HG02678 (cell line): ENCODE results near the gene SLC17A9.

Experiments used
- ATAC-seq: cut with Tn5 transposase; IDR thresholded peaks from one replicate; pipeline ENCODE4 v1.9.1; 2021; ENCODE audit warnings: mild to moderate bottlenecking, moderate library complexity; ENCODE audit not compliant: unreplicated experiment

Gene SLC17A9

DNA sequence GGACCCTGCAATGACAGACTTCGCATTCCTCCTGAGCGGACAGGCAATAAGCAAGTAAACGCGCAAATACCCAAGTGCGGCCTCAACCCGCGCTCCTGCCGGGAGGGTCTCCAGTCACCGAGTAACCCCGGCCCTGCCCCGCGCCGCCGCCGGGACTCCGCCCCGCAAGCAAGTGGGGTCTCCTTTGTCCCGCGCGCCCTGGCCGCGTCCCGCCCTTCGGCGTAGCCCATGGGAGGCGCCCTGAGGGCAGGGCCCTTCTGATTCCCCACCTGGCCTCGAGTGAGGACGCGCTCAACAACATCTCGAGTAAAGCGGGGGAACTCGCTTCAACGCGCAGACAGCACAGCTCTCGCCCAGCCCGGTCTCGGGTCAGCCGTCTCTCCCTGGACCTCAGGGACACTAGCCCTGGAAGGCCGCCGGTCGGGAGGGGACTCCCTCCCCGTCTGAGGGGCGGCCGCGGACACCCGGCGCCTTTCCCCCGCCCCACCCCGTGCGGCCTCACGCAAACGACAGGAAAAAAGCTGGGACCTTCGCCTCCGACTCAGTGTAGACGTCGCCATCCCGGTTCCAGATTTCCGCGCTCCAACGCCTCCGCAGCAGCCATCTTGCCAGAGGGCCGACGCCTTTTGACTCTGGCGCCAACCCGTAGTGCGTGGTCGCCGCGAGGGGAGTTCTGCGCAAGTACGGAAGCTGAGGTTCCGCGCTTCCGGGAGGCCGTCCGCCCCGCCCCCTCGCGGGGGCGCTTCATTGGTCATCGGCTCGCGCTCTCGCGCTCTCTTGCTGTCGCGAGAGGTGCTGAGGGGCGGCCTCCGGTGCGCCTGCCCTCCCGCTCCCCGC, 15.0 kb upstream of the SLC17A9 start:
- ATAC-seq: peak; percentile 86

DNA sequence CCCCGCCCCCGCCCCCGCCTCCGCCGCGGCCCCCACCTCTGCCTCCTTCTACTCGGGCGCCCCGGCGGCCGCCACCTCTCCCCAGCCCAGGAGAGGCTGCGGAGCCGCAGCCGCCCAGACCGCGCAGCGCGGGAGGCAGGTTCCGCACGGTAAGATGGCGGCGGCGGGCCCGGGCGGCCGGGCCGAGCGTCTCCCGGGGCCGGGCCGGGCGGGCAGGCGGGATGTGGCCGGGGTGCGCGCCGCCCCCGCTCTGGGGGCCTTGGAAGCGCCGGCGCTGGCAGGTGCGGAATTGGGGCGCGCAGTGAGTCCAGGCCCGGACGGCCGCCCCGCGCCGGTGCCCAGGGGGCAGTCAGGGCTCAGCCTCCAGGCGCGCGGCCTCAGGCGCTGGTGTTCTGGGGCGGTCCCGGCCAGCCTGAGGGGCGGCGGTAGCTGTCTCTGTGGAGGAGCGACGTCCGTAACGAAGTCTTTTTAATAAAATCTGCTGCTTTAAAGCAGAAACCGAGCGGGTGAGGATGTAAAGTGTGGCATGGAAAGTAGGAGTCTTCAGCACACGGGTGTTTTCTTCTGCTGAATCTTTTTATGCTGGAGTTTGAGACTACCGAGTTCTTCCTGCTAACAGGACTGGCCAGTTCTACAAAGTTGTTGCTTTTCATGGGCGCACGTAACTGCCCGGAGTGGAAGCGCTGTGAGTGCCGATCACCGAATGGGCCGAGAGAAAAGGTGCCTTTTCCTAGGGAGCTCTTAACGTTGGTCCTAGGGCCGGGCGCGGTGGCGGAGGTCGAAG, 14.2 kb upstream of the SLC17A9 start, which contains the start of gene GID8:
GID8 (plus strand) TSS at position 43 of the 784 bp plus-strand sequence. CDS start 3,356 bp downstream, outside the sequence.
- peak; percentile 49 for ATAC-seq

GRCh38 chr20:62940875-62941274, 11.6 kb upstream of the SLC17A9 start:
- ATAC-seq: no peak

GRCh38 chr20:62941792-62942191, 10.7 kb upstream of the SLC17A9 start:
- ATAC-seq: no peak

DNA sequence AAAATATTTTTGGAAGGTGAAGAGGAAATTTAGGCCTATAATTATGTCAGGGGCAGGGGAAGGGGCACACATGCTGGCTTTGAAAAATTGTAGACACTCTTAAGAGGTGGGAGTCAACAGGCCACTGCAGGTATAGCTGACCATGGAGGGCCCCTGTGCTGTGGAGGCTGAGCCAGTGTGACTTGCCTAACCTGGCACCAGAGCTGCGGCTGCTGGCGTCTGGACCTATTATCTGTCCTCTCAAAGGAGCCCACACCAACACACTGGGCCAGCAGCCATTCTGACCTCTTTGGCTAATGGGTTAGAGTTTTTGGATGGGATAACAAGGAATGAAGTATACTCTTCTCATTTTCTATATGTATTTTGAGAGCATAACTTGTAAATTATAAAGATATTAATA, 10.1 kb upstream of the SLC17A9 start:
- ATAC-seq: no peak

GRCh38 chr20:62943396-62943795, 9.1 kb upstream of the SLC17A9 start:
- ATAC-seq: no peak

- ATAC-seq: no peak
Measured at GRCh38 chr20:62944184-62944583, 8.3 kb upstream of the SLC17A9 start.

DNA sequence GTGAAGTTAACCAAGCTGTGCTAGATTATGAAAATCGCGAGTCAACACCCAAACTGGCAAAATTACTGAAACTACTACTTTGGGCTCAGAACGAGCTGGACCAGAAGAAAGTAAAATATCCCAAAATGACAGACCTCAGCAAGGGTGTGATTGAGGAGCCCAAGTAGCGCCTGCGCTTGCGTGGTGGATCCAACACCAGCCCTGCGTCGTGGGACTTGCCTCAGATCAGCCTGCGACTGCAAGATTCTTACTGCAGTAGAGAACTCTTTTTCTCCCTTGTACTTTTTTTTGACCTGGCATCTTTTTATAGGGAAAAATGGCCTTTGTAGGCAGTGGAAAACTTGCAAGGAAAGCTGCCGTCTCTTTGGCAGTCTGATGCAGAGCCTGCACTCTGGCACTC, 7.8 kb upstream of the SLC17A9 start:
- no peak for ATAC-seq

DNA sequence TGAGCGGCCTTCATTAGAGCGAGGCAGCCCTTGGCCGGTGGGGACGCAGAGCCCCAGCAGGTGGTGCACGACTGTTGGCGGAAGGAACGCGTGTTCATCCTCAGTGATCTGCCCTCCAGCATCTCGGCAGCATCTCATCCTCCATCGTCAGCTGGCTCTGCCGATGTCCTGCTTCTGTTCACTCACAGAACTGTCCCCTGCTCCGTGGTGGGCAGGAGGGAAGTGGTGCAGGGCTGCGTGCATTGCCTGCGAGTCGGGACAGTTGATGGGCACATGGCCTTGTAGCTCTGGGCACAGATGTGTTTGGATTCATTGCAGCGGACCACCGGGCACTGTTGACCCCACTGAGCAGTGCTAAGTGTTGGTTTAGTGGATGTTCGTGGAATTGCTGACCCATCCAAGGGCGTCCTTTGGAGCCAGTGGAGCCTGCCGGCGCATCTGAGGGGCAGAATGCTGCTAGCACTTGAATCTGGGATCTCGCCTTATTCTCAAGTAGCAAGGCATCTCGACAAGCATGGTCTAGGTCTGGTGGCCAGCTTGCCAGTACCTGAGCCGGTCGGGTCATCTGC, 6.7 kb upstream of the SLC17A9 start:
- no peak for ATAC-seq

DNA sequence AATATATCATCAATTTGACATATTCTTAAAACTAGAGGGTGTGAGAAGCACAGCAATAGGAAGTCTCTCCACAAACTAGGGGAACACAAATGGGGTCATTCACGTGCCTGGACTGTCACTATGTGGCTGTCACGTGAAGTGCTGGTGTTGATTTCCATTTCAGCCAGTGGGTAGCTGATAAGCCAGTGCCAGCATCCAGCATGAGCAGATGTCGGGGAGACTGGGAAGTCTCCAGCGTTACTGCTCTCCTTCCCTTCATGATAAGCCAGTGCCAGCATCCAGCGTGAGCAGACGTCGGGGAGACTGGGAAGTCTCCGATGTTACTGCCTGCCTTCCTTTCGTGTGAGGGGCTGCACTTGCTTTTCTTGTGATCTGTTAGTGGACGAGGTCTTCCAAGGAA, 5.6 kb upstream of the SLC17A9 start:
- ATAC-seq: no peak

DNA sequence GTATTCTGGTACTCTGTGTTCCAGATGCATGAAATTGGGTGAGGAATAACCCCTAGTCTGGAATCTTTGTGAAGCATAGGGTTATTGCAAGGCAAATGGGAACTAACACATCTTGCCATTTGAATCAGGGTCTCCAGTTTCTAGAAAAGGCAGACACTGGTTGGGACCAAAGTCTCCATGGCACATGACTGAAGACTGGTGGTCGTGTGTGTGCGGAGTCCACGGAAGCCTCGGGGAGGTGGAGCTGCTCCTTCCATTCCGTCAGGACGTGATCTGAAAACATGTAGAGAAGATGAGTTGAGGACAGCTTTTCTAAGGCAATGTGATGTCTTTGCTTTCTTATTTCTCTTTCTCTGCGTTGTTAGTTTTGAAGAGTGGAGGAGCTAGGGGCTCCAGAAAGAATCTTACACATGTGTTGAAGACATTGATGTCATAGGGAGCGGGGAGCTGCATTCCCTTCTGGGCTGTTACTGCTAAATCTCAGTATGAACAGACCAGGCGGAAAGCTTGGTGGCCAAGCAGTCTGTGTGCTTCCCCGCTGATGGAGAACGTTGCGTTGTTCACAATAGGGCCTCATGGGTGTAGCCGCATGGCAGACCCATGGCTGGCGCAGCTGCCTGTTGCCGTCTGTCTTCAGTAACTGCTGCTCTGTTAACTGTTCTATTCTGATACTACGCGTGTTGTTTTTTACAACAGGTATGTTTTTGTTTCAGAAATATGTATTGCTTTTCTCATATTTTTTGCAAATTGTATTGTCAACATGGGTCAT, 4.8 kb upstream of the SLC17A9 start:
- ATAC-seq: no peak

DNA sequence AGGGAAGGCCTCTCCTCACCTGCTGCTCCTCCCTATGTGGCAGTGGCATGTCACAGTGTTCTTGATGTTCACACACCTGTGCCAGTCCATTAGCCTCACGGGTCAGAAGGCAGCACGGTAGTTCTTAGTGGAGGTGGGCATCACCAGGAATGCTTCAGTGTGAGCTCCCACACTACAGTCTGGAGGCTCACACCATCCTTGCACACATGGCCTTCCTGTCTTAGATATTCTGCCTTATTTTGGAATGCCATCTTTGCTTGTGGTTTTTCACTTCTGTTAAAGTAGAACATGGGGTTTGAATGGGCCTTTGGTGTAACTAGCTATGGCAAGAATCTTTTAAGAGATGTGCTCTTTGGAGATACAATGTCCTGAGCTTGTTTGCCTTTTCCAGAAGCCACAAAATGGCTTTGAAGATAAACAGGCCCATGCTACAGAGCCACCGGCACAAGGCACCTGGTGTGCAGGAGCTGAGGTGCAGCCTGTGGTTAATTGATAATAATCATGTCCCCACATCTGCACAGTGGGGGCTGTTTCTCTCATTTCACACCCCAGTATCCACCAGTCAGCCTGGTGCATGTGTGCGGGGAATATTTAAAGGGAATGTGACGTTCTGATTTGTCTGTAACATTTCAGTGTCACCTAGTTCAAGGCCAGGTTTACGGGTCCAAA, 3.2 kb upstream of the SLC17A9 start:
- ATAC-seq: no peak

- no peak for ATAC-seq
Measured at GRCh38 chr20:62949962-62950361, 2.5 kb upstream of the SLC17A9 start.

- no peak for ATAC-seq
Measured at GRCh38 chr20:62950741-62951140, 1.8 kb upstream of the SLC17A9 start.

DNA sequence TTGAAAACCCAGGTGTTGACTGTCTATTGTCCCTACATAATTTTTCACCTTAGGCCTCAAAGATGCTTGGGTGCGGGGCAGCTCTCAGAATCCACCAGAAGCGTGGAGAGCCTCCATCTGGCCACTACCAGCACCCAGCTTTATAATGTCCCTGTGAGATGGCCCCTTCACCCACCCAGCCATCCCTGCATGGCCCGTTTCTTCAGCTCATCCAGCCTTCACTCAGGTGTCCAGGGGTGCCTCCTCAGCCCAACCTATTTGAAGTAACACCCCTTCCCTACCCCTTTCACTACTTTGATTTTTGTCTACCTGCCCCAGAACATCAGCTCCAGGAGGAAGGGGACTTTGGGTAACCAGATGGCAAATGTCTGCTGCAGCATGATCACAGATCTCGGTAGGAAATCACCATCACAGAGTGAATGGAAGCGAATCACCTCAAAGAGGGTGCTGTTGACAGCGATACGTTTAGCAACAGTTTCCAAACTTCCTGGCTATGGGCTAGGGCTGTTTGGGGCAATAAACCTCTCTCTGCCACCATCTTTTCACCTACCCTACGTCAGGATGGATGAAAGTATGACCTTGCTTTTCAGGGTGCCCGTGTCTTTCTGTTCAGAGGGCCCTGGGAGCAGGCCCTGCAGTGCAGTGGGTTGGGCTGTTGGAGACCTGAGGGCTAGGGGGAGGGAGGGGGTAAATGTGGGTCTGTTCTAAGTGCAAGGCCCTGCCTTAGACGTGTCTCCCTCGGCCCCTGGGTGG, 1.2 kb upstream of the SLC17A9 start:
- no peak for ATAC-seq

DNA sequence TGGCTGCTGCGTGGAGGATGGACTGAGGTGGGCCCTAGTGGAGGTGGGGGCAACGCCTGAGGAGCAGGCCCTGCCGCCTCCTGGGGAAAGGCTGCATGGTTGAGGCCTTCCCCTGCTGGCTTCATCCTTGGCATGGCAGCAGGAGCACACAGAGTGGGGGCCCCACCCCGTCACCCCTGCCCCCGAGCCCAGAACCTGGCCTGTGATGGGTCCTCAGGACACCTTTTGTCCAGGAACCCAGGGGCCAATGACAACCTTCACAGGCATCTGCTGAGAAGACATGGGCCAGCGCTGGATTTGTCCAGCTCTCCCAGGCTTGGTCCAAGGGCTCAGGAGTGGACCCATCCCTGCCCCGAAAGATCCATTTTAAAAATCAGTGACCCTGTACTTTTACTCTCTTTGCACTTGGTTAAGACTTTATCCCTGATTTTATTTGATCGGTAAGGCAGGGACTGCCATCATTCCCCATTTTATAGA, 575 bp upstream of the SLC17A9 start:
- no peak for ATAC-seq

DNA sequence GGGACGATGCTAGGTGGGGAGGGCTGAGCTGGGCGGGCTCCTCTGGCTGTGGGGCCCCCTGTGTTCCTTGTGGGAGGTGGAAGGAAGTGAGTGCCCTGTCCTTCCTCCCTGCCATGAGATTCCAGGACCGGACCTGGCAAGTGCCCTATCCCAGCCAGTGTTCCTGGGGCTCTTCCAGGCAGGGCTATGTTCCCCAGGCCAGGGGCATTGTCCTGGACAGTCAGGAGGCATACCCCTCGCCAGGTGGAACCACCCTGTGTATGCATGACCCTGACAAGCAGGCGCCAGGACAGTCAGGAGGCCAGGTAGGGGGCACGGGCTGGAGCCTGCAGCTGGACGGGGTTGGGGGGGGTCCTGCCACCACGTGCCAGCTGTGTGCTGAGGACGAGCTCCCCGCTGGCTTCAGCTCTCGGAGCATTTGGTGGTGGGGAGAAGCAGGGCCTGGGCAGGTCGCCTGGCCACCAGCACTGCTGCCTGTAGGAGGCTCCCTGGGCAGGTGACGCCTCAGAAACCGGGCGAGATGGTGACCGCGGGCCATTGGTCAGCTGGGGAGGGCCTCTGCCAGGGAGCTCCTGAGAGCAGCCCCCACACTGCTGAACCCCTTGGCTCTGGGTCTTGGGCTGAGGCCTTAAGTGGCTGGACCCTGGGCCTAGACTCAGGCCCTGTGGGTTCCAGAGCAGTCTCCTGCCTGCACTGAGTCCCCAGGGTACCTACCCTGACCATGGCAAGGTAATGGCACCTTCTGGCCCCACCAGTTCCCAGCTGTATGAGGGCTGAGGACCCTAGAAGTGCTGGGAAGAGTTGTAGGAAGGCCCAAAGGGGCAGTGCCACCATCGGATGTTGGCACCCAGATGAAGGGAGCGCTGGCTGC, 694 bp downstream of the SLC17A9 start:
- peak; percentile 5 for ATAC-seq

DNA sequence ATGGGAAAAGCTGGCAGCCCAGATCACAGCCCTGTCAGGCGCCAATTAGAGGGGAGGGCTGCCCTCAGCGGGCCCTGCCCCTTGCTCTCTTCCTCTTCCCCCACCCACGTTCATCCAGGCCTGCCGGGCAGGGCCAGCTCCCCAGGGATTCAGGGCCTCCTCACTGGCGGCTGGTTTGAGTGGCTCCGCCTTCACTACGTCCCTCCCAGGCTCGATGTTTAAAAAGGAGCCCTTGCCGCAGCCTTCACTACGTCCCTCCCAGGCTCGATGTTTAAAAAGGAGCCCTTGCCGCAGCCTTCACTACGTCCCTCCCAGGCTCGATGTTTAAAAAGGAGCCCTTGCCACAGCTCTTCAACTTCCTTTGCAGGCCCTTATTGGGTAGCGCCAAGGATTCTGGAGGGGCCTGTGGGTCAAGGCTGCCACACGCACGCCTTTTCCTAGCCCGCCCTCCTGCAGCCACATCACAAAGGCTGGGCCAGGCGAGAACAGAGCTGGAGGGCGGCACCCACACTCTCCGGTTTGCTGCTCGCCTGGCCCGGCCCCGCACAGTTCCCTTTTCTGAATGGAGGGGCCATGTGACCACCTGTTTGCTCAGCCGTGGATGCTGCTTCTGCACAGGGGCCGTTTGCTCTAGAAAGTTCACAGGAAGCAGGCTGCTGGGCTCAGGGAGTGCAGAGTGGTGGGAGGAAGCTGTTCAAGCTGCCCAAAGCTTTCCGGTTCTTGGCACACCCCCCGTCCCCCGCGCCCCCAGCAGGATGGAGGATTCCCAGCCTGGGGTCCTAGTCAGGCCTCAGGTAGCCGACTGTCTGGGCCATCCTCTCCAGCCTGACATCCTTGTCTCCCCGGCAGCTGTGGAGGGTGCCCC, 1.6 kb downstream of the SLC17A9 start:
- ATAC-seq: peak; percentile 66
